A549 (cell line): Measurements from ENCODE around the gene AIG1.

Experiments used
- MAFK ChIP-seq: fragments of 450-650 bp; IDR thresholded peaks from 2 replicates; pipeline ENCODE4 v1.6.1; 2014; ENCODE audit not compliant: partially characterized antibody
- MAZ ChIP-seq: fragments of 150-350 bp; IDR thresholded peaks from 2 replicates; pipeline ENCODE4 v1.6.1; 2014; ENCODE audit warnings: antibody characterized with exemption, low read depth, low read length, borderline replicate concordance
- SMC3 ChIP-seq: fragments of >200 bp; sonication (Bioruptor Twin); formaldehyde crosslinking; IDR thresholded peaks from 3 replicates; pipeline ENCODE4 v1.6.1; 2018; ENCODE audit warnings: inconsistent platforms
- TF ChIP-seq, protein P1 (sequence below): fragments of >200 bp; sonication (Bioruptor Twin); formaldehyde crosslinking; IDR thresholded peaks from 3 replicates; pipeline ENCODE4 v1.5.1; 2016

DNA sequence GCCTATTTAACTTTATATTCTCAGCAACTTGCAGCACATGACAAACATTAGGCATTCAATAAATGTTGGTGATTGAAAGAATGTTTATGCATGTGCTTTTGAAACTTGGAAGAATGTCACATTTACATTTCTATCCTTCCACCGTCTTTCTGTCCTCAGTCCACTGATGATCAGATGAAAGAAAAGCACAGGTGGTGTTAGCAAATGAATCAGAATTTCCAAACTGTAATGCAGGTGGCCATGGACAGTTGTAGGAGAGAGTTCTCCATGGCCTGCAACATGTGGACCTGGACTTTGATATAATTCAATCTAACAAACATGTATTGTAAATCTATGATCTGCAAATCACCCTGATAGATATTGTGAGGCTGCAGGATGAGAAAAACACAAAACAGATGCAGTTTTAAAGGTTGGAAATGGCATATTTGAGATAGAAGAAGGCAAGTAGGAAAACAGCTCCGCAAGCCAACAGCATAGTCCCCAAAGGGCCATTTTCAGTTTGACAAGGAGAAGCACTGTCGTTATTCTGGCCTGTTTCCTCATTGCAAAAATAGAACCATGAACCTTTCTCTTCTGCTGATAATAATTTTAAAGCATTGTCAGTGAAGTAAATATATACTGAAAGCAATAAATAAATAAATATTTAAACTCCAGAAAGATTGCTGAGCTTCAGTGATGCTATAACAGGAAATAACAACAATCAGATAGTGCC, 119.4 kb downstream of the AIG1 start:
- TF ChIP-seq SMC3 (no peak), MAZ (no peak), MAFK (no peak)
- TF ChIP-seq, protein P1, sequence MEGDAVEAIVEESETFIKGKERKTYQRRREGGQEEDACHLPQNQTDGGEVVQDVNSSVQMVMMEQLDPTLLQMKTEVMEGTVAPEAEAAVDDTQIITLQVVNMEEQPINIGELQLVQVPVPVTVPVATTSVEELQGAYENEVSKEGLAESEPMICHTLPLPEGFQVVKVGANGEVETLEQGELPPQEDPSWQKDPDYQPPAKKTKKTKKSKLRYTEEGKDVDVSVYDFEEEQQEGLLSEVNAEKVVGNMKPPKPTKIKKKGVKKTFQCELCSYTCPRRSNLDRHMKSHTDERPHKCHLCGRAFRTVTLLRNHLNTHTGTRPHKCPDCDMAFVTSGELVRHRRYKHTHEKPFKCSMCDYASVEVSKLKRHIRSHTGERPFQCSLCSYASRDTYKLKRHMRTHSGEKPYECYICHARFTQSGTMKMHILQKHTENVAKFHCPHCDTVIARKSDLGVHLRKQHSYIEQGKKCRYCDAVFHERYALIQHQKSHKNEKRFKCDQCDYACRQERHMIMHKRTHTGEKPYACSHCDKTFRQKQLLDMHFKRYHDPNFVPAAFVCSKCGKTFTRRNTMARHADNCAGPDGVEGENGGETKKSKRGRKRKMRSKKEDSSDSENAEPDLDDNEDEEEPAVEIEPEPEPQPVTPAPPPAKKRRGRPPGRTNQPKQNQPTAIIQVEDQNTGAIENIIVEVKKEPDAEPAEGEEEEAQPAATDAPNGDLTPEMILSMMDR: no peak
